Activated CD4-positive, alpha-beta T cell treated with anti-CD3 and anti-CD28 coated beads, Interleukin-2, amount 10 ng/mL, durations not matched to agents 24 days and 14 days (primary cell): ENCODE results near the gene NRN1L. TPM values are rescaled to one million over a fixed set of nuclear protein-coding genes. Genes with fewer than 3 reads are reported as not detected.
A peak's percentile ranks its signal among the peaks of the same experiment; 100 is the strongest.
"Not testable (repeated sequence)": the region's sequence is repeated elsewhere in the genome, so short reads cannot be mapped to it uniquely, and the experiment has no call there.

ENCODE experiments used
- DNase-seq: peaks from one replicate; pipeline ENCODE4 v3.0.0; 2022
- H3K27ac Mint-ChIP-seq: one replicate; pipeline ENCODE4 v1.8.0; 2022; ENCODE audit warnings: mild to moderate bottlenecking, mixed read lengths
- H3K27me3 Mint-ChIP-seq: one replicate; pipeline ENCODE4 v1.8.0; 2022; ENCODE audit warnings: mixed read lengths
- H3K36me3 Mint-ChIP-seq: one replicate; pipeline ENCODE4 v1.8.0; 2022; ENCODE audit warnings: low read depth, mild to moderate bottlenecking, mixed read lengths
- H3K4me1 Mint-ChIP-seq: one replicate; pipeline ENCODE4 v1.8.0; 2021; ENCODE audit warnings: mixed read lengths
- H3K4me3 Mint-ChIP-seq: one replicate; pipeline ENCODE4 v1.8.0; 2022; ENCODE audit warnings: mild to moderate bottlenecking, moderate library complexity, mixed read lengths
- H3K9me3 Mint-ChIP-seq: one replicate; pipeline ENCODE4 v1.8.0; 2021; ENCODE audit warnings: mixed read lengths
- intact Hi-C: fragments of 100-400 bp; cut with micrococcal nuclease; formaldehyde crosslinking; loops from one replicate; pipeline ENCODE4 v1.15.1; 2023
- total RNA-seq: library from RNA; stranded (reverse); gene quantifications from 2 replicates; pipeline ENCODE4 v1.2.3, GENCODE V29; 2022

NRN1L gene
- total RNA-seq, 1 donor from 2014 or later, result 0.63 TPM

- no peaks in the 10 kb centered on the region for H3K9me3 Mint-ChIP-seq
- no peak for DNase-seq
- H3K36me3 Mint-ChIP-seq, result peaks cover 17% of the 10 kb centered on the region
- H3K27ac Mint-ChIP-seq, result peak within 1 kb of the TSS; percentile 88
- H3K27me3 Mint-ChIP-seq, result no peaks in the 10 kb centered on the region
- intact Hi-C loops, result loop anchor here (1.0 to 10.0 kb wide), 3 partner anchors 26 to 602 kb away; partner anchors contain the start of genes ACD, EDC4, FHOD1 and PARD6A
- peak within 1 kb of the TSS; percentile 93 for H3K4me3 Mint-ChIP-seq
- peaks cover 29% of the 10 kb centered on the region for H3K4me1 Mint-ChIP-seq
Observed at GRCh38 chr16:67847064-67847861, 37.4 kb upstream of the NRN1L start, which contains the start of gene CENPT. TSS of gene CENPT (minus strand) at chr16:67847693. CDS start at chr16:67833859, 13,834 bp downstream.

DNA sequence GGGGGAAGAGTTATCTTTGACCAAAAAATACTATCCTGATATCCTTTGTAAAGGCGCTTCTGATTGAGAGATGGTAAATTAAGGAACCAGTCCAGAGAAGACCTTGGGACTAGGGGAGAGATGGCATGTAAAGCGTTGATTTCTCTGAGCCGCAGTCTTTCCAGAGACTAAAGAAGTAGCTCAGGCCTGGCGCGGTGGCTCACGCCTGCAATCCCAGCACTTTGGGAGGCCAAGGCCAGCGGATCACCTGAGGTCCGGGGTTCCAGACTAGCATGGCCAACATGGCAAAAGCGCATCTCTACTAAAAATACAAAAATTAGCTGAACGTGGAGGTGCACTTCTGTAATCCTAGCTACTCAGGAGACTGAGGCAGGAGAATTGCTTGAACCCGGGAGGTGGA is 36.6 kb upstream of the NRN1L start:
- intact Hi-C loops, result loop anchor here (10.0 kb wide), 1 partner anchor 603 kb away; the partner anchor contains the start of genes FHOD1 and SLC9A5
- DNase-seq, result no peak
- Mint-ChIP-seq H3K4me3 (peak overlapping the region; percentile 93), H3K27me3 (no peaks in the 10 kb centered on the region), H3K9me3 (no peaks in the 10 kb centered on the region), H3K36me3 (peaks cover 17% of the 10 kb centered on the region), H3K27ac (peak overlapping the region; percentile 88), H3K4me1 (peaks cover 29% of the 10 kb centered on the region)

GRCh38 chr16:67853670-67854069 is 31.0 kb upstream of the NRN1L start:
- DNase-seq, result no peak
- no peaks in the 10 kb centered on the region for H3K9me3 Mint-ChIP-seq
- no peaks in the 10 kb centered on the region for H3K27me3 Mint-ChIP-seq
- intact Hi-C loops, result no loop called here
- H3K4me1 Mint-ChIP-seq, result peaks cover 22% of the 10 kb centered on the region
- peaks cover 8% of the 10 kb centered on the region for H3K36me3 Mint-ChIP-seq
- H3K27ac Mint-ChIP-seq, result no peak overlapping the region
- H3K4me3 Mint-ChIP-seq, result no peak overlapping the region

DNA sequence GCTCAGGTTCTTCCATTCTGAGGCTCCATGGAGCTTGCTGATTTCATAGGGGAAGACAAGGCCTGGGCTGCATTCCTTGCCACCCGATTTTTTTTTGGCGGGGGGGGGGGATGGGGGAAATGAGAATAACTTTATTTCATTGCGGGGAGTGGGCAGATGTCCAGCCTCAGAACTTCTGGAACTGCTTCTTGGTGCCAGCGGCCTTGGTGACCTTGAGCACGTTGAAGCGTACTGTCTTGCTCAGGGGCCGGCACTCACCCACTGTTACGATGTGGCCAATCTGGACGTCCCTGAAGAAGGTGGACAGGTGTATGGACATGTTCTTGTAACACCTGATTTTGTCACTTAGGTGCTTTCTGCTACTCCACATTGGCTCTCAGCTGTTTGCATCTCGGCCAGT is 28.9 kb upstream of the NRN1L start:
- Mint-ChIP-seq H3K27me3 (no peaks in the 10 kb centered on the region), H3K27ac (no peak overlapping the region), H3K9me3 (no peaks in the 10 kb centered on the region), H3K4me1 (peaks cover 22% of the 10 kb centered on the region), H3K4me3 (no peak overlapping the region), H3K36me3 (peaks cover 6% of the 10 kb centered on the region)
- DNase-seq, result no peak
- intact Hi-C loops, result no loop called here

- peaks cover 11% of the 10 kb centered on the region for H3K36me3 Mint-ChIP-seq
- no peaks in the 10 kb centered on the region for H3K9me3 Mint-ChIP-seq
- DNase-seq, result no peak
- H3K27ac Mint-ChIP-seq, result peak overlapping the region; percentile 57
- no peaks in the 10 kb centered on the region for H3K27me3 Mint-ChIP-seq
- H3K4me3 Mint-ChIP-seq, result no peak overlapping the region
- H3K4me1 Mint-ChIP-seq, result peaks cover 27% of the 10 kb centered on the region
- intact Hi-C loops, result no loop called here
Observed at GRCh38 chr16:67856927-67857546, 27.6 kb upstream of the NRN1L start.

- no peak for DNase-seq
- Mint-ChIP-seq H3K36me3 (peaks cover 14% of the 10 kb centered on the region), H3K4me1 (peaks cover 27% of the 10 kb centered on the region), H3K4me3 (no peak overlapping the region), H3K27me3 (no peaks in the 10 kb centered on the region), H3K27ac (peak overlapping the region; percentile 57), H3K9me3 (no peaks in the 10 kb centered on the region)
- intact Hi-C loops, result no loop called here
Observed at GRCh38 chr16:67857547-67858233, 27.0 kb upstream of the NRN1L start.

- intact Hi-C loops, result no loop called here
- no peak overlapping the region for H3K4me3 Mint-ChIP-seq
- H3K27me3 Mint-ChIP-seq, result no peaks in the 10 kb centered on the region
- H3K9me3 Mint-ChIP-seq, result no peaks in the 10 kb centered on the region
- peaks cover 27% of the 10 kb centered on the region for H3K4me1 Mint-ChIP-seq
- no peak for DNase-seq
- H3K36me3 Mint-ChIP-seq, result peaks cover 14% of the 10 kb centered on the region
- H3K27ac Mint-ChIP-seq, result peak overlapping the region; percentile 57
Observed at GRCh38 chr16:67858500-67858899, 26.2 kb upstream of the NRN1L start.

GRCh38 chr16:67860589-67861398 is 23.9 kb upstream of the NRN1L start:
- no peak for DNase-seq
- H3K36me3 Mint-ChIP-seq, result peaks cover 22% of the 10 kb centered on the region
- no peak overlapping the region for H3K4me3 Mint-ChIP-seq
- H3K9me3 Mint-ChIP-seq, result no peaks in the 10 kb centered on the region
- H3K4me1 Mint-ChIP-seq, result peaks cover 22% of the 10 kb centered on the region
- intact Hi-C loops, result no loop called here
- no peaks in the 10 kb centered on the region for H3K27me3 Mint-ChIP-seq
- H3K27ac Mint-ChIP-seq, result peak overlapping the region; percentile 15

- no peak overlapping the region for H3K27ac Mint-ChIP-seq
- no peaks in the 10 kb centered on the region for H3K9me3 Mint-ChIP-seq
- no peaks in the 10 kb centered on the region for H3K27me3 Mint-ChIP-seq
- intact Hi-C loops, result no loop called here
- peaks cover 29% of the 10 kb centered on the region for H3K36me3 Mint-ChIP-seq
- peaks cover 22% of the 10 kb centered on the region for H3K4me1 Mint-ChIP-seq
- no peak for DNase-seq
- H3K4me3 Mint-ChIP-seq, result no peak overlapping the region
Observed at GRCh38 chr16:67861877-67862276, 22.8 kb upstream of the NRN1L start.

GRCh38 chr16:67862623-67863583 is 21.8 kb upstream of the NRN1L start:
- no peak overlapping the region for H3K4me3 Mint-ChIP-seq
- H3K9me3 Mint-ChIP-seq, result no peaks in the 10 kb centered on the region
- no peaks in the 10 kb centered on the region for H3K27me3 Mint-ChIP-seq
- H3K4me1 Mint-ChIP-seq, result peaks cover 13% of the 10 kb centered on the region
- peaks cover 30% of the 10 kb centered on the region for H3K36me3 Mint-ChIP-seq
- no peak for DNase-seq
- no peak overlapping the region for H3K27ac Mint-ChIP-seq
- intact Hi-C loops, result no loop called here

- H3K27ac Mint-ChIP-seq, intact Hi-C loops, H3K9me3 Mint-ChIP-seq, H3K4me1 Mint-ChIP-seq, H3K4me3 Mint-ChIP-seq, H3K27me3 Mint-ChIP-seq, DNase-seq: not testable (repeated sequence)
- H3K36me3 Mint-ChIP-seq, result peaks cover 31% of the 10 kb centered on the region
Observed at GRCh38 chr16:67864044-67864443, 20.6 kb upstream of the NRN1L start.

- DNase-seq, result no peak
- Mint-ChIP-seq H3K4me1 (peaks cover 8% of the 10 kb centered on the region), H3K9me3 (no peaks in the 10 kb centered on the region), H3K36me3 (peaks cover 31% of the 10 kb centered on the region), H3K4me3 (no peak overlapping the region), H3K27ac (peak overlapping the region; percentile 37), H3K27me3 (no peaks in the 10 kb centered on the region)
- intact Hi-C loops, result no loop called here
Observed at GRCh38 chr16:67864594-67864993, 20.1 kb upstream of the NRN1L start.
